GM21360 (cell line): ENCODE results near the gene BCORL1.

ENCODE experiments used
- ATAC-seq: cut with Tn5 transposase; IDR thresholded peaks from one replicate; pipeline ENCODE4 v1.9.1; 2021; ENCODE audit warnings: mild to moderate bottlenecking, moderate library complexity; ENCODE audit not compliant: unreplicated experiment

BCORL1 gene

DNA sequence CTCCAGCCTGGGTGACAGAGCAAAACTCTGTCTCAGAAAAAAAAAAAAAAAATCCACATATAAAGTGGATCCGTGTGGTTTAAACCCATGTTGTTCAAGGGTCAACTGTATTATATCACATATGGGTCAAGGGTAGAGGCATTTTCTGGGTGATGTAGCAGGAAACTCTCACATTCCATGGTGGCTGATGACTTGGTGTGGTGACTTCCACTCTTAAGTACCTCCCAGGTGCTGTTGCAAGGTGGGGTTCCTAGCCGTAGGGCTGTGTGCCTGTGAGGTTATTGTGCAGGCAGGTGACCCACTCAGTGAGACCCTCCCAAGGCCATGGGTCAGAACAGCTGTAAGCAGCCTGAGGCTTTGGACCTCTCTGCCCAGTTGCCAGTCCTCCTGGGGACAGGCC is 110.8 kb downstream of the BCORL1 start:
- ATAC-seq, result no peak

DNA sequence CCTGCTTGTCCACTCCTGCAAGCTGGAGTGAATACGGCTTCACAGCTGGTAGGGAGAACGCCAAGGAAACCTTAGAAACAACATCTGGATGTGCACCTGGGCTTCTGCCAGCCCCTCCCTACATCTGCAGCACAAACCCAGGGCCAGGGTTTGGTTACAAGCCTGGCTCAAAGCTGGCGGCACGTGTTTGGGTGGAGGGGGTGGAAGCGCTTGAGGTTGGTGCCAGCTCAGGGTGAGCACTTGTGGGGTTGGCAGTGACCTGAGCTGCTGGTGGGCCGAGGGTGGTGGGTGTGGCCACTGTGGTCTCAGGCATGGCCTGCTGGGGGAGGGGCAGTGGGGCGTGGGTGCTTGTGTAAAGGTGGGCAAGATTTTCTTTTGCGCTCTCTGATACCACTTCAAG is 112.3 kb downstream of the BCORL1 start:
- ATAC-seq, result no peak

DNA sequence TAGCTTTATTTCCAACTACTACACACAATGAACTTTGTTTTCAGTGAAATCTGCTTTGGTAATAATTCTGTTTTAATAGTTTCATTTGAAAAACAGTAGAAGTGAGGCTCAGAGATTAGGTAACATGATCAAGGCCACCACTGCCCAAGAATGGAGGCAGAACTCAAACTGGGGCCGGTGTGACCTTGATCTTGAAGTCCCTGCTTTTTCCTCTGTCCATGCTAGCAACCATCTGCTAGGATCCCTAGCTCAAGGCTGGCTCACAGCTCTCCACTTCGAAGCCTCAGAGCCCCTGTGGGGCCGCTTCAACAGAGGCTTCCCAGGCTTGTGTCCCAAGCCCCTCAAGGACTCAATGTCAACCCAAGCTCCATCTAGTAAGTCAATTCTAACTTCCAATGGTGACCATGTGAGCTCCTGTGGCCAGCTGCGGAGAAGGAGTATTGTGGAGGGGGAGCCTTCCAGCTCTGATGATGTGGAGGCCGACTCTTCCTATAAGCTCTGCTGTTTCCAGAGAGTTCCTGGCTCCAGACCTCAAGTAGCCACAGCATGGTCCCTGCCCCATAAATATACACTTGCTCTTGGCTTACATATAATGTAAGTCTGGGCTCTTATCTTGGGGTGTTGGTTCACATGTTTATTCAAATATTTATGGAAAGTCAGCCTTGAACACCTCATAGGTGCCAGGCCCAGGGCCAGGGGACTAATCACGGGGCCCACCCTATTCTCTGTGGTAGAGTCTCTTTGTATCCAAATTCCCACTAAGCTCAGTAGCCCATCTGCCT is 113.0 kb downstream of the BCORL1 start:
- no peak for ATAC-seq

DNA sequence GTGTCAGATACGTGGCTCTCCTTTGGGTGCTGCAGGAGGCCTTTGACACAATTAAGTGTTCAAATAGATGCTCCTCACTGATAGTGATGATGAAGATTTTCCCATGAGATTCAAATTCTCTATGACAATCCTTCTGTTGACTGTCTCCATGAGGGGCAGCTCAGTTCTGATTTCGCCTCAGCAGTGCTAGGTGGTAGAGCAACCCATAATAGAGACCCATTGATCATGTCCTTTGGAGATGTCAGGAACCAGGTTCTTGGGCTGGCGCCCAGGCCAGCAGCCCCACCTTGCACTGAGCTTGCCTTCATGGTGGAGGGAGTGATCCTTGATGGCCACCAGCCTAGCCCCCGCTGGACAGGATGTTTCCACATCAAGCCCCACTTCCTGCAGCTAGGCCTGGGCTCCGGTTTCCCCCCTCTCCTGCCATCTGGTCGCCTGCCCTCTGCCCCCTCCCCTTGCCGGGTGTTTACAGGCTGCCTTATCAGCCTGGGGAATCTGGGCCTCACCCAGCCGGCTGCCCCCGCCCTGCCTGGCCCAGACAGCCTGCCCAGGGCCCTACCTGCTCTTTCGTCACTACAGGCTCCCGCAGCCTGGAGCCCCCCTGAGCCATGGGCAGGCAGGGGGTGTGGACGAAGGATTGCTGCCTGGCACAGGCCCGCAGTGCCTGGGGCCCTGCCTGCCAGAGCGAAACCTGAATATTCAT is 115.2 kb downstream of the BCORL1 start:
- ATAC-seq, result no peak

DNA sequence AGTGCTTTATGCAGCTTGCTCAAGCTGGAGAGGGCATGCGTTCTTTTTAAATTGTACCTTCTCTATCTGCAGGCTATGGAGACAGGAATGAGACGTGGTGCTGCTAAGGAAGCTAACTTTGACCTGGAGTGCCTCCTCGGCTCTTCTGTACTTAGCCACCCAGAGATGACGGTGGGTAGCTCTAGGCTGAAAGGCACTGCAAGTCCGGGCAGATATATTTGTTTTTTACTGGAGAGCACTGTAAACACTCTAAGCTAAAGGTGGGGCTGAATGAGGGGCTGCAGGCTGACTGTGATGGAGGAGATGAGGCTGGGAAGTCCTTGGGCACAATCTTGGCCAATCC is 115.7 kb downstream of the BCORL1 start:
- ATAC-seq, result no peak

DNA sequence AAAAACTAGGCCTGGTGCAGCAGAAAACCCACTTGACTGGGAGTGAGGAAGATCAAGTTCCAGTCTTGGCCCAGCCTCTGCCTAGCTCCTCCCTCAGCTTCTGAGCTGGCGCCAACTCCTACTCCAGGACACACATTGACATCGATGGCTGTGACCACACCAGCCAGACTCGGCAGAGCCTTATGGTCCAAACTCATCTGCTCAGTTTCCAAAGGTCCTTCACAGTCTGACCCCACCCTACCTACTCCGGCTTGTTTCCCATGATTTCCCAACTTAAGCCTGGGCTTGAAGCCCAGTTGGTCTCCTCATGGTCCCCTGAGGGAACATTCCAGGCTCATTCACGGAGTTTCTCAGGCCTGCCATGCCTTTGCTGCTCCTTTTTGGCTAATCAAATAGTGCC is 117.7 kb downstream of the BCORL1 start:
- no peak for ATAC-seq

DNA sequence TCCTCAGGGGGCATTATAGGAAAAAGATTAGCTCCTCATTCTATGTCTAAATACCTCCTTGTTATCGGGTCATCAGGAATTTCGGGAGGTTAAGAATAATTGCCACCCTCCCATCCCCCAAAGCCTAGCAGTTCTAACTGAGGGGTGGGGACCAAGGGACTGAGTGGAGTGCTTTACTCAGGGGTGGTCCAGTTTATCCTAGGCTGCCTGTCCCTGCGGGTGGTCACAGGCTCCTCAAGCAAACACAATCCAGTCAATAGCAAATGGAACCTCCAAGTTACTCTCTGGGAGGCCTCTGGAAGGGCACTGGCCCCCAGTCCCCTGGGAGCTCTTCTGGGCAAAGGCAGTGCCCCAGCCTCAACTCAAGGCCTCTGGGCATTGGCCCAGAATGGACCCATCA is 121.2 kb downstream of the BCORL1 start:
- no peak for ATAC-seq

DNA sequence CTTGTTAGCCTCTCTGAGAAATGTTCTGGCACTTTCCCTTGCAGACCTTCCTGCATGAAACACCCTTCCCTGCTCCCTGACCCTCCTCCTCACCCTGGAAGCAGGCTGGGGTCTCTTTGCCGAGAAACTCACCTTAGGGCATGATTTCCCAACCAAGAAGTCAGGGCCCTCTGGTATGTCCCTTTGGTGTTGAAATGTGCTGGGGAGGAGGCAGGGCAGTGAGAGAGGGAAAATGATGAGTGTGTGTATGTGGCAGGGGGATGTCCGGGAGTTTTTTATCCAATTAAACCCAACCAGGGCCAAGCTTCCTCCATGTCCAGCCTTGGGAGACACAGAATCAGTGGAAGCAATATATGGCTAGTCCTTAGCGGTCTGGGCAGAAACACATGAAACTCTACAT is 122.8 kb downstream of the BCORL1 start:
- ATAC-seq, result no peak

DNA sequence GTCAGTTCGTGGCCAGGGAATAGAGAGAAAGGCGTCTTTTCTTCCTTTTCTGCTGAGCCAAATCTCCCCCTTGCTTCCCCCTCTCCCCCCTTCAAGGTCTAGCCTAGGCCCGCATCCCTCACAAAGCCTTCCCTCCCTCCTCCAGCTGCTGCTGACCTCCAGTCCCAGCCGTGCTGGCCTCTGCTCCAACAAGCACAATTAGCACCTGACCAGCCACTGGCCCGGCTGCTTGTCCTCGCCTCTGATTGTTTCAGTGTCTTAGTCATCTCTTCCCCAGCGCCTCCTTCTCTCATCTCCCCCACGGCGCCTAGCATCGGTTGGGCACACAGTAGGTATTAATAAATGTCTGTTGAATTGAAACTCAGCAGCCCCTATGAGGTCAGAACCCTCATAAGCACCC is 123.6 kb downstream of the BCORL1 start:
- ATAC-seq, result no peak
